HepG2 (cell line): ENCODE data around the gene KLHDC1. TPM values are rescaled to one million over a fixed set of nuclear protein-coding genes. Genes with fewer than 3 reads are reported as not detected.

Experiments
- HNRNPLL ChIP-seq: fragments of 200-400 bp; formaldehyde crosslinking; IDR thresholded peaks from 2 replicates; pipeline ENCODE4 v1.6.1; 2017; ENCODE audit warnings: mild to moderate bottlenecking, low read depth, low read length; ENCODE audit not compliant: poor library complexity, severe bottlenecking
- NR2F2 ChIP-seq: IDR thresholded peaks from 2 replicates; pipeline ENCODE4 v1.6.1; 2012; ENCODE audit warnings: low read depth, inconsistent platforms, borderline replicate concordance
- POGZ ChIP-seq: sonication (generic); formaldehyde crosslinking; IDR thresholded peaks from 2 replicates; pipeline ENCODE4 v1.4.0; 2020; ENCODE audit warnings: mild to moderate bottlenecking, missing genetic modification reagents
- RNF2 ChIP-seq: fragments of 450-650 bp; conservative IDR thresholded peaks from 2 replicates; pipeline ENCODE4 v1.6.1; 2016; ENCODE audit warnings: low read depth
- ZFP41 ChIP-seq: sonication (generic); formaldehyde crosslinking; IDR thresholded peaks from 2 replicates; pipeline ENCODE4 v1.4.0; 2020; ENCODE audit warnings: mild to moderate bottlenecking, missing genetic modification reagents, borderline replicate concordance
- ZNF17 ChIP-seq: sonication (generic); formaldehyde crosslinking; IDR thresholded peaks from 2 replicates; pipeline ENCODE4 v1.5.0; 2020; ENCODE audit warnings: mild to moderate bottlenecking, missing genetic modification reagents
- ZNF431 ChIP-seq: sonication (generic); formaldehyde crosslinking; IDR thresholded peaks from 2 replicates; pipeline ENCODE4 v1.9.0; 2022; ENCODE audit warnings: missing genetic modification reagents, low read depth, mild to moderate bottlenecking, borderline replicate concordance
- ZSCAN25 ChIP-seq: sonication (generic); formaldehyde crosslinking; IDR thresholded peaks from 2 replicates; pipeline ENCODE4 v1.8.0; 2022; ENCODE audit warnings: mild to moderate bottlenecking, missing genetic modification reagents
- polyA plus RNA-seq, 8 experiments: library from polyadenylated mRNA; depleted of rRNA in 3 of 8; stranded (reverse) in 7 of 8; unstranded in 1 of 8; fragments of >200 nt; fragmentation: Illumina TruSeq in 4 of 8; extraction: Trizol in 4 of 8; gene quantifications; 2 replicates each; pipeline versions ENCODE4 v1.2.1 to v1.2.3, GENCODE V29; 2011 to 2016; ENCODE audit warnings: low read depth in 4 of 8, missing spikeins in 1 of 8, mixed read lengths in 1 of 8; ENCODE audit not compliant: insufficient read depth in 1 of 8
- total RNA-seq, 5 experiments: library from RNA; depleted of rRNA; stranded (reverse); fragments of >200 nt; fragmentation: Illumina TruSeq; extraction: Trizol; gene quantifications; 2 replicates each; pipeline ENCODE4 v1.2.3, GENCODE V29; 2016; ENCODE audit warnings: low read depth in 1 of 5
- TF ChIP-seq, protein P1 (sequence below): sonication (generic); formaldehyde crosslinking; IDR thresholded peaks from 2 replicates; pipeline ENCODE4 v1.5.0; 2020; ENCODE audit warnings: mild to moderate bottlenecking, missing genetic modification reagents, borderline replicate concordance
- TF ChIP-seq, protein P2 (sequence below): sonication (generic); formaldehyde crosslinking; IDR thresholded peaks from 2 replicates; pipeline ENCODE4 v1.4.0; 2020; ENCODE audit warnings: missing genetic modification reagents
- TF ChIP-seq, protein P3 (sequence below): IDR thresholded peaks from 2 replicates; pipeline ENCODE4 v1.6.1; 2016; ENCODE audit warnings: control low read depth
- TF ChIP-seq, protein P4 (sequence below): sonication (generic); formaldehyde crosslinking; IDR thresholded peaks from 2 replicates; pipeline ENCODE4 v1.4.0; 2020; ENCODE audit warnings: missing genetic modification reagents, mild to moderate bottlenecking, borderline replicate concordance
- TF ChIP-seq, protein P5 (sequence below), 2 experiments: sonication (generic) in 1 of 2; formaldehyde crosslinking in 1 of 2; IDR thresholded peaks; 2 replicates each; pipeline versions ENCODE4 v1.4.0 to v1.6.1; 2018 to 2020; ENCODE audit warnings: missing genetic modification reagents in 2 of 2, borderline replicate concordance in 1 of 2, low read depth in 1 of 2, mild to moderate bottlenecking in 1 of 2, missing biosample characterization in 1 of 2
- TF ChIP-seq, protein P6 (sequence below): sonication (generic); formaldehyde crosslinking; IDR thresholded peaks from 2 replicates; pipeline ENCODE4 v1.5.0; 2020; ENCODE audit warnings: mild to moderate bottlenecking, low read depth, missing genetic modification reagents, borderline replicate concordance

The KLHDC1 gene
- total and polyA plus RNA-seq, 2 of the 13 experiments (the other 11 are each of a cell fraction or from before 2014, with no cell fraction given): 0.11 TPM; not detected in 1

DNA sequence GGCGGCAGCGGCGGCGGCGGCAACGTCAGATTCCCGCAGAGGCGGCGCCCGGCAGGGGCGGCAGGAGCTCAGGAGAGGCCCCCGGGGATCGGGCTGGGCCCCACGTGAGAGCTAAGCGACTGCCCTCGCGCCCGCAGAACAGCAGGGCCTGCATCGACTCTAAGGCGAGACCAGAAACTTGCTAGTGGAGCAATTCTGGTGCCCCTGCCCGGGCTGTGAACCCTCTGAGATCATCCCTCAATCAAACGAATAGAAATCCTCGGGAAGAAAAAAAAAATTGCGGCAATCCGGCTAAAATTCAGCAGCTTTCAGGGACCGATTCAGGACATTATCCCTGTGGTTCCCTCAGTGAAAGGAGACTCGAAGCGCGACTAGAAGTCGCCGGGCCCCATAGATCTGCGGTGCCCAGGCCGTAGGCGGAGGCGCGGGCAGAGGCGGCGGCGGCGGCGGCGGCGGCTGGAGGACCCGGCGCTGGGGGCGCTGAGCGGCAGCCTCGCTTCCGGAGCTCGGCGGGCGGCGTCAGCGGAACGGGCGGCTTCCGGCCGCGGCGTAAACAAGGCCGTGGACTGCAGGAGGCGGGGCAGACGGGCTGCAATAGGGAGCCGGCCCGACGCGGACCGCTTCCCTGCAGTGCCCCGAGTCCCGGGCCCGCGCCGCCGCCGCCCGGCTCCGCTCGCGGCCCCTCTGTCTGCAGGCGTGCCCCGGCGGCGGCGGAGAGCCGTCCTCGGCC lies 74.8 kb downstream of the KLHDC1 start, which contains the start of gene KLHDC2 (continued):
- TF ChIP-seq, protein P1, sequence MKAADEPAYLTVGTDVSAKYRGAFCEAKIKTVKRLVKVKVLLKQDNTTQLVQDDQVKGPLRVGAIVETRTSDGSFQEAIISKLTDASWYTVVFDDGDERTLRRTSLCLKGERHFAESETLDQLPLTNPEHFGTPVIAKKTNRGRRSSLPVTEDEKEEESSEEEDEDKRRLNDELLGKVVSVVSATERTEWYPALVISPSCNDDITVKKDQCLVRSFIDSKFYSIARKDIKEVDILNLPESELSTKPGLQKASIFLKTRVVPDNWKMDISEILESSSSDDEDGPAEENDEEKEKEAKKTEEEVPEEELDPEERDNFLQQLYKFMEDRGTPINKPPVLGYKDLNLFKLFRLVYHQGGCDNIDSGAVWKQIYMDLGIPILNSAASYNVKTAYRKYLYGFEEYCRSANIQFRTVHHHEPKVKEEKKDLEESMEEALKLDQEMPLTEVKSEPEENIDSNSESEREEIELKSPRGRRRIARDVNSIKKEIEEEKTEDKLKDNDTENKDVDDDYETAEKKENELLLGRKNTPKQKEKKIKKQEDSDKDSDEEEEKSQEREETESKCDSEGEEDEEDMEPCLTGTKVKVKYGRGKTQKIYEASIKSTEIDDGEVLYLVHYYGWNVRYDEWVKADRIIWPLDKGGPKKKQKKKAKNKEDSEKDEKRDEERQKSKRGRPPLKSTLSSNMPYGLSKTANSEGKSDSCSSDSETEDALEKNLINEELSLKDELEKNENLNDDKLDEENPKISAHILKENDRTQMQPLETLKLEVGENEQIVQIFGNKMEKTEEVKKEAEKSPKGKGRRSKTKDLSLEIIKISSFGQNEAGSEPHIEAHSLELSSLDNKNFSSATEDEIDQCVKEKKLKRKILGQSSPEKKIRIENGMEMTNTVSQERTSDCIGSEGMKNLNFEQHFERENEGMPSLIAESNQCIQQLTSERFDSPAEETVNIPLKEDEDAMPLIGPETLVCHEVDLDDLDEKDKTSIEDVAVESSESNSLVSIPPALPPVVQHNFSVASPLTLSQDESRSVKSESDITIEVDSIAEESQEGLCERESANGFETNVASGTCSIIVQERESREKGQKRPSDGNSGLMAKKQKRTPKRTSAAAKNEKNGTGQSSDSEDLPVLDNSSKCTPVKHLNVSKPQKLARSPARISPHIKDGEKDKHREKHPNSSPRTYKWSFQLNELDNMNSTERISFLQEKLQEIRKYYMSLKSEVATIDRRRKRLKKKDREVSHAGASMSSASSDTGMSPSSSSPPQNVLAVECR (CRISPR knock-in tag): peak; percentile 74; the same call in 1 of the 2 replicates
- TF ChIP-seq HNRNPLL (peak; percentile 85), POGZ (CRISPR knock-in tag) (peak; percentile 79), ZNF431 (CRISPR knock-in tag) (0 out of 2 replicates have a peak, but pooled peaks have one; percentile 56), ZSCAN25 (CRISPR knock-in tag) (peak; percentile 26; the same call in 1 of the 2 replicates), NR2F2 (0 out of 2 replicates have a peak, but pooled peaks have one; percentile 14), RNF2 (0 out of 2 replicates have a peak, but pooled peaks have one; percentile 43), ZFP41 (CRISPR knock-in tag) (no peak), ZNF17 (no peak)
- TF ChIP-seq, protein P2, sequence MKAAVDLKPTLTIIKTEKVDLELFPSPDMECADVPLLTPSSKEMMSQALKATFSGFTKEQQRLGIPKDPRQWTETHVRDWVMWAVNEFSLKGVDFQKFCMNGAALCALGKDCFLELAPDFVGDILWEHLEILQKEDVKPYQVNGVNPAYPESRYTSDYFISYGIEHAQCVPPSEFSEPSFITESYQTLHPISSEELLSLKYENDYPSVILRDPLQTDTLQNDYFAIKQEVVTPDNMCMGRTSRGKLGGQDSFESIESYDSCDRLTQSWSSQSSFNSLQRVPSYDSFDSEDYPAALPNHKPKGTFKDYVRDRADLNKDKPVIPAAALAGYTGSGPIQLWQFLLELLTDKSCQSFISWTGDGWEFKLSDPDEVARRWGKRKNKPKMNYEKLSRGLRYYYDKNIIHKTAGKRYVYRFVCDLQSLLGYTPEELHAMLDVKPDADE (CRISPR knock-in tag): no peak
- TF ChIP-seq, protein P3, sequence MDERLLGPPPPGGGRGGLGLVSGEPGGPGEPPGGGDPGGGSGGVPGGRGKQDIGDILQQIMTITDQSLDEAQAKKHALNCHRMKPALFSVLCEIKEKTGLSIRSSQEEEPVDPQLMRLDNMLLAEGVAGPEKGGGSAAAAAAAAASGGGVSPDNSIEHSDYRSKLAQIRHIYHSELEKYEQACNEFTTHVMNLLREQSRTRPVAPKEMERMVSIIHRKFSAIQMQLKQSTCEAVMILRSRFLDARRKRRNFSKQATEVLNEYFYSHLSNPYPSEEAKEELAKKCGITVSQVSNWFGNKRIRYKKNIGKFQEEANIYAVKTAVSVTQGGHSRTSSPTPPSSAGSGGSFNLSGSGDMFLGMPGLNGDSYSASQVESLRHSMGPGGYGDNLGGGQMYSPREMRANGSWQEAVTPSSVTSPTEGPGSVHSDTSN (CRISPR knock-in tag): no peak
- TF ChIP-seq, protein P4, sequence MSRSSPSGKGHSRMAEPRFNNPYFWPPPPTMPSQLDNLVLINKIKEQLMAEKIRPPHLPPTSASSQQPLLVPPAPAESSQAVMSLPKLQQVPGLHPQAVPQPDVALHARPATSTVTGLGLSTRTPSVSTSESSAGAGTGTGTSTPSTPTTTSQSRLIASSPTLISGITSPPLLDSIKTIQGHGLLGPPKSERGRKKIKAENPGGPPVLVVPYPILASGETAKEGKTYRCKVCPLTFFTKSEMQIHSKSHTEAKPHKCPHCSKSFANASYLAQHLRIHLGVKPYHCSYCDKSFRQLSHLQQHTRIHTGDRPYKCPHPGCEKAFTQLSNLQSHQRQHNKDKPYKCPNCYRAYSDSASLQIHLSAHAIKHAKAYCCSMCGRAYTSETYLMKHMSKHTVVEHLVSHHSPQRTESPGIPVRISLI (CRISPR knock-in tag): no peak
- TF ChIP-seq, protein P5, sequence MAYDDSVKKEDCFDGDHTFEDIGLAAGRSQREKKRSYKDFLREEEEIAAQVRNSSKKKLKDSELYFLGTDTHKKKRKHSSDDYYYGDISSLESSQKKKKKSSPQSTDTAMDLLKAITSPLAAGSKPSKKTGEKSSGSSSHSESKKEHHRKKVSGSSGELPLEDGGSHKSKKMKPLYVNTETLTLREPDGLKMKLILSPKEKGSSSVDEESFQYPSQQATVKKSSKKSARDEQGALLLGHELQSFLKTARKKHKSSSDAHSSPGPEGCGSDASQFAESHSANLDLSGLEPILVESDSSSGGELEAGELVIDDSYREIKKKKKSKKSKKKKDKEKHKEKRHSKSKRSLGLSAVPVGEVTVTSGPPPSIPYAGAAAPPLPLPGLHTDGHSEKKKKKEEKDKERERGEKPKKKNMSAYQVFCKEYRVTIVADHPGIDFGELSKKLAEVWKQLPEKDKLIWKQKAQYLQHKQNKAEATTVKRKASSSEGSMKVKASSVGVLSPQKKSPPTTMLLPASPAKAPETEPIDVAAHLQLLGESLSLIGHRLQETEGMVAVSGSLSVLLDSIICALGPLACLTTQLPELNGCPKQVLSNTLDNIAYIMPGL (CRISPR knock-in tag; IDR thresholded peaks at IDR 0.05; ENCODE audit: borderline replicate concordance in 1 of 2, low read depth in 1 of 2): peak; percentile 12 to 46; a peak in 3 of 4 replicates
- TF ChIP-seq, protein P6, sequence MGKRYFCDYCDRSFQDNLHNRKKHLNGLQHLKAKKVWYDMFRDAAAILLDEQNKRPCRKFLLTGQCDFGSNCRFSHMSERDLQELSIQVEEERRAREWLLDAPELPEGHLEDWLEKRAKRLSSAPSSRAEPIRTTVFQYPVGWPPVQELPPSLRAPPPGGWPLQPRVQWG (CRISPR knock-in tag): no peak
